Adrenal gland (tissue), 12 donors: Measurements from ENCODE around the gene CD1B. TPM values are rescaled to one million over a fixed set of nuclear protein-coding genes. Genes with fewer than 3 reads are reported as not detected.

Source experiments
- DNase-seq, 7 donors: peaks; one replicate each; pipeline ENCODE4 v3.0.0-alpha.2; 2019 to 2020
- H3K27ac ChIP-seq, 5 donors: fragments of 200-600 bp; sonication (generic) in 4 of 5; 1 replicate in 3 of 5; 2 replicates in 2 of 5; pipeline versions ENCODE4 v1.5.1 to v1.8.0; 2016 to 2020; ENCODE audit warnings: mild to moderate bottlenecking in 1 of 5
- H3K27me3 ChIP-seq: fragments of 200-600 bp; 2 replicates; pipeline ENCODE4 v1.8.0; 2021
- H3K36me3 ChIP-seq, 2 donors: fragments of 200-600 bp; replicated peaks in 1 of 2; 1 replicate in 1 of 2; 2 replicates in 1 of 2; pipeline versions ENCODE4 v1.5.1 to v1.8.0; 2018 to 2022
- H3K4me1 ChIP-seq, 2 donors: fragments of 200-600 bp; replicated peaks in 1 of 2; 1 replicate in 1 of 2; 2 replicates in 1 of 2; pipeline versions ENCODE4 v1.5.1 to v1.8.0; 2018 to 2021
- H3K4me3 ChIP-seq, 4 donors: fragments of 200-600 bp; sonication (generic) in 3 of 4; one replicate each; pipeline ENCODE4 v1.5.1; 2016 to 2018
- H3K9me3 ChIP-seq, 3 donors: fragments of 200-600 bp; sonication (generic) in 1 of 3; replicated peaks in 1 of 3; 1 replicate in 2 of 3; 2 replicates in 1 of 3; pipeline versions ENCODE4 v1.5.1 to v1.8.0; 2016 to 2021
- CTCF ChIP-seq, 6 experiments: fragments of 450-650 bp in 4 of 6; fragments of 200-600 bp in 2 of 6; sonication (generic) in 1 of 6; IDR thresholded peaks; 1 replicate in 5 of 6; 2 replicates in 1 of 6; pipeline versions ENCODE4 v1.5.1 to v1.8.0; 2016 to 2021; ENCODE audit warnings: antibody characterized with exemption in 6 of 6, mild to moderate bottlenecking in 2 of 6, moderate library complexity in 1 of 6
- POLR2A ChIP-seq, 2 donors: fragments of 450-650 bp; IDR thresholded peaks; one replicate each; pipeline ENCODE4 v1.6.1; 2017; ENCODE audit warnings: antibody characterized with exemption in 2 of 2, mild to moderate bottlenecking in 2 of 2, moderate library complexity in 1 of 2
- WGBS, 4 donors: extraction: QIAGEN DNeasy Blood & Tissue Kit in 2 of 4; methylation state at CpG; one replicate each; pipeline versions ENCODE4 v1.1.5 to v1.1.7; 2013 to 2017; 5-methylcytosine and 5-hydroxymethylcytosine counted together
- intact Hi-C, 2 donors: fragments of 100-400 bp; cut with DNase I; formaldehyde crosslinking; loops; one replicate each; pipeline versions ENCODE4 v1.14.1 to v1.15.0; 2022 to 2023
- polyA plus RNA-seq, 3 donors: library from polyadenylated mRNA; stranded (reverse); fragments of 200-250 nt in 2 of 3; fragments of 350-450 nt in 1 of 3; fragmentation: Illumina TruSeq in 1 of 3; extraction: RNeasy Lipid Tissue Mini Kit (QIAGEN cat#74804) in 1 of 3; gene quantifications; one replicate each; pipeline ENCODE4 v1.2.3, GENCODE V29; 2013 to 2014
- total RNA-seq, 9 donors: library from RNA; depleted of rRNA in 4 of 9; stranded (reverse); fragments of >200 nt in 4 of 9; fragments of 120-200 nt in 1 of 9; fragmentation: NEBNext Ultra II Directional in 1 of 9; extraction: Animal tissue kit (Norgen Biotek cat#: 25700) in 1 of 9; gene quantifications; one replicate each; pipeline versions ENCODE4 v1.1.0 to v1.2.4, GENCODE V29; 2013 to 2023
- donor health status: healthy with polysubstance abuse.
- donor health status: Bipolar disorder and iron deficiency.
- donor health status: DM: yes; HTN: yes; CAD: no.
- donor health status: DM: no; HTN: no; CAD: no.
- donor health status: DM: no; HTN: no; CAD: no.
- donor health status: DM: yes; HTN: yes; CAD: no.

CD1B gene
- total and polyA plus RNA-seq, 12 donors, result not detected

- Histone ChIP-seq H3K27me3 (no peaks in the 10 kb centered on the region), H3K4me1 (no peaks in the 10 kb centered on the region), H3K4me3 (no peak overlapping the region), H3K9me3 (no peaks in the 10 kb centered on the region), H3K27ac (no peak overlapping the region), H3K36me3 (no peaks in the 10 kb centered on the region)
- intact Hi-C loops, result no loop called here
- TF ChIP-seq POLR2A (IDR thresholded peaks at IDR 0.05) (no peak), CTCF (IDR thresholded peaks at IDR 0.05) (no peak)
- no peak for DNase-seq
- WGBS, 4 donors, result 69 to 75% (median 70%) methylated on average over 11 of the region's 11 CpGs
These were observed 783 bp downstream of the CD1B start for GRCh38 chr1:158330391-158331105.

GRCh38 chr1:158329733-158330132, 1.6 kb downstream of the CD1B start:
- H3K27me3 ChIP-seq, result no peaks in the 10 kb centered on the region
- 71 to 85% (median 79%) methylated on average over 3 of the region's 3 CpGs for WGBS, 4 donors
- no peaks in the 10 kb centered on the region for H3K36me3 ChIP-seq
- no peaks in the 10 kb centered on the region for H3K9me3 ChIP-seq
- intact Hi-C loops, result no loop called here
- no peak overlapping the region for H3K4me3 ChIP-seq
- no peak overlapping the region for H3K27ac ChIP-seq
- TF ChIP-seq CTCF (IDR thresholded peaks at IDR 0.05), result no peak
- no peak for TF ChIP-seq POLR2A (IDR thresholded peaks at IDR 0.05)
- DNase-seq, result peak in 1 of 7 donors; percentile 4
- H3K4me1 ChIP-seq, result no peaks in the 10 kb centered on the region

DNA sequence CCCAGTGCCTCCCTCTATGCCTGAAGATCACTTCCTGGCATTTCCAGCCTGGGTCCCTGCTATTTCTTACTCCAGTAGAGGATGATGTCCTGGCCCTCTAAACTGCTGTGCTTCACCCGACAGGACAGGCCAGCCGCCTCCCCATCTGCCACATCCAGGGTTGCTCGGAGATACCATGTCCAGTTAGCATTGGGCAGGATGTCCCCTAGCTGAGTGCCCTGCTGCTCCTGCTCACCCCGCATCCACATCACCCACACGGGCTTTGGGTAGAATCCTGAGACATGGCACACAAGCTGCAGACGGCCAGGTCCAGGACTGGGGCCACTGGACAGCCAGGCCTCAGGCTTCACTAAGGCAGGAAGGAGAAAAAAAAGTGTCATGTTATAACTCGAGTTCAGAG, 2.0 kb downstream of the CD1B start:
- Histone ChIP-seq H3K4me3 (no peak overlapping the region), H3K9me3 (no peaks in the 10 kb centered on the region), H3K27ac (no peak overlapping the region), H3K27me3 (no peaks in the 10 kb centered on the region), H3K36me3 (no peaks in the 10 kb centered on the region), H3K4me1 (no peaks in the 10 kb centered on the region)
- TF ChIP-seq CTCF (IDR thresholded peaks at IDR 0.05) (no peak), POLR2A (IDR thresholded peaks at IDR 0.05) (no peak)
- no peak for DNase-seq
- intact Hi-C loops, result no loop called here
- 77 to 85% (median 85%) methylated on average over 7 of the region's 7 CpGs for WGBS, 4 donors

DNA sequence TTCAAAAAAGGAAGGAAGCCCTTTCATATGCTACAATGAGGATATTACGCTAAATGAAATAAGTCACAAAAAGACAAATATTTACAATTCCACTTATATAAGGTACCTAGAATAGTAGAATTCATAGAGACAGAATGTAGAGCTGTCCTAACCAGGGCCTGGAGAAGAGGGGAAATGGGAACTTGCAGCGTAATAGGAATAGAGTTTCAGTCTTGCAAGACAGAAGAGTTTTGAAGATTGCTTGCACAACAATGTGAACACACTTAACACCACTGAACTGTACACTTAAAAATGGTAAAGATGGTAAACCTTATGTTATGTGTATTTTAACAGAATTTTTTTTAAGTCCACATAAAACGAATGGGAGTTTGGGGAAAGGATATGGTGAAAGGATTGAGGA, 2.9 kb downstream of the CD1B start:
- Histone ChIP-seq H3K4me1 (no peaks in the 10 kb centered on the region), H3K9me3 (no peaks in the 10 kb centered on the region), H3K27ac (no peak overlapping the region), H3K36me3 (no peaks in the 10 kb centered on the region), H3K27me3 (no peaks in the 10 kb centered on the region), H3K4me3 (no peak overlapping the region)
- no peak for DNase-seq
- intact Hi-C loops, result no loop called here
- TF ChIP-seq CTCF (IDR thresholded peaks at IDR 0.05) (no peak), POLR2A (IDR thresholded peaks at IDR 0.05) (no peak)
- WGBS, 4 donors, result 60 to 76% (median 69%) methylated on average over 3 of the region's 3 CpGs
